Subcutaneous abdominal adipose tissue (tissue), 5 donors: Measurements from ENCODE around the gene SCAMP3.
"Not testable (repeated sequence)": the region's sequence is repeated elsewhere in the genome, so short reads cannot be mapped to it uniquely, and the experiment has no call there.

Source experiments
- H3K27ac ChIP-seq: one replicate; pipeline ENCODE4 v1.7.0; 2013; ENCODE audit warnings: low read depth, mild to moderate bottlenecking, inconsistent platforms, low read length, moderate library complexity
- H3K27me3 ChIP-seq, 5 donors: one replicate each; pipeline ENCODE4 v1.7.0; 2013; ENCODE audit warnings: low read length in 5 of 5, inconsistent platforms in 1 of 5; ENCODE audit not compliant: control insufficient read depth in 5 of 5, insufficient read depth in 4 of 5
- H3K36me3 ChIP-seq, 5 donors: one replicate each; pipeline ENCODE4 v1.7.0; 2013; ENCODE audit warnings: low read length in 5 of 5; ENCODE audit not compliant: control insufficient read depth in 5 of 5, insufficient read depth in 5 of 5
- H3K4me1 ChIP-seq, 5 donors: one replicate each; pipeline ENCODE4 v1.7.0; 2013; ENCODE audit warnings: low read length in 5 of 5, mild to moderate bottlenecking in 3 of 5, moderate library complexity in 1 of 5; ENCODE audit not compliant: control insufficient read depth in 5 of 5, insufficient read depth in 5 of 5
- H3K4me3 ChIP-seq, 5 donors: one replicate each; pipeline ENCODE4 v1.7.0; 2013; ENCODE audit warnings: low read length in 5 of 5, low read depth in 1 of 5
- H3K9ac ChIP-seq, 5 donors: one replicate each; pipeline ENCODE4 v1.7.0; 2013; ENCODE audit warnings: low read length in 5 of 5, mild to moderate bottlenecking in 4 of 5, moderate library complexity in 3 of 5
- H3K9me3 ChIP-seq, 5 donors: one replicate each; pipeline ENCODE4 v1.7.0; 2013; ENCODE audit warnings: low read length in 5 of 5; ENCODE audit not compliant: control insufficient read depth in 5 of 5
- donor health status: healthy.
- donor health status: healthy.
- donor health status: healthy.
- donor health status: healthy.
- donor health status: healthy.

SCAMP3 gene

GRCh38 chr1:155300024-155300423 lies 37.9 kb upstream of the SCAMP3 start:
- Histone ChIP-seq H3K9me3 (no peaks in the 10 kb centered on the region), H3K4me3 (no peak overlapping the region), H3K4me1 (peaks cover 0 to 7% (median 5%) of the 10 kb centered on the region in 5 donors), H3K9ac (no peak overlapping the region), H3K27ac (no peak overlapping the region), H3K36me3 (no peaks in the 10 kb centered on the region), H3K27me3 (peaks cover 10 to 23% (median 18%) of the 10 kb centered on the region in 5 donors)

- no peak overlapping the region for H3K27ac ChIP-seq
- no peaks in the 10 kb centered on the region for H3K36me3 ChIP-seq
- H3K4me3 ChIP-seq, result no peak overlapping the region
- peaks cover 24 to 41% (median 30%) of the 10 kb centered on the region in 5 donors for H3K27me3 ChIP-seq
- no peaks in the 10 kb centered on the region for H3K9me3 ChIP-seq
- peaks cover 0 to 11% (median 9%) of the 10 kb centered on the region in 5 donors for H3K4me1 ChIP-seq
- no peak overlapping the region for H3K9ac ChIP-seq
Measured at GRCh38 chr1:155297384-155297783, 35.2 kb upstream of the SCAMP3 start.

DNA sequence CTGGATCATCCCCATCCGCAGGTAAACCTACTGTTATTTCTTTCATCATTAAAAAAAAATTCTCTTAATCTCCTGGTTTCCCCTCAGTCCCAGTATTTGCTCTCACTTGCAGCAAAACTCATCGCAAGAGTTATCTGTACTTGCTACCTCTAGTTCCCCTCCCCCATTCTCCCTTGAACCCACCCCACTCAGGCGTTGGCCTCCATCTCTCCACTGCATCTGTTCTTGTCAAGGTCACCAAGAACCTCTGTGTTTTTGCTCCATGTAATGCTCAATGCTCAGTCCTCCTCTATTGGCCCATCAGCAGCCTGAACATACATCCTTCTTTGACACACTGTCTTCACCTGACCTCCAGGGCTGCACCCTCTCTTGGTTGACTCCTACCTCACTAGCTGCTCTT lies 34.5 kb upstream of the SCAMP3 start:
- H3K4me3 ChIP-seq, result no peak overlapping the region
- H3K27me3 ChIP-seq, result peaks cover 24 to 44% (median 30%) of the 10 kb centered on the region in 5 donors
- H3K9me3 ChIP-seq, result no peaks in the 10 kb centered on the region
- H3K4me1 ChIP-seq, result peaks cover 0 to 11% (median 9%) of the 10 kb centered on the region in 5 donors
- H3K36me3 ChIP-seq, result no peaks in the 10 kb centered on the region
- no peak overlapping the region for H3K27ac ChIP-seq
- H3K9ac ChIP-seq, result no peak overlapping the region

DNA sequence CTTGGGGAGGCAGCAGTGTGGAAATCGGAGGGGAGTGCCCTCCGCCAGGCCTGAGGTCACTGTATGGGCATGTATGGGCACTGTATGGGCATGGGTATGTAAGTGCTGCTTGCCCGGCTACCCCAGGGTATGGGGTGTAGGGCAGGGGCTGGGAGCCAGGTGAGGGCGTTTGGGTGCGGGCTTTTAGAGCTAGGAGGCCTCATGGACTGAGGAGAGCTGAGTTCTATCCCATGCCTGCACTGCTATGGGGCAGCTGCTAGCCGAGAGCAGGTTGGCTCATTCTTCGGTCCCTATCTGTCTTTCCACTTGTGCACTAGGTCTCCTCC lies 33.7 kb upstream of the SCAMP3 start:
- Histone ChIP-seq H3K27ac (no peak overlapping the region), H3K9me3 (no peaks in the 10 kb centered on the region), H3K27me3 (peaks cover 24 to 48% (median 30%) of the 10 kb centered on the region in 5 donors), H3K4me1 (peaks cover 0 to 11% (median 9%) of the 10 kb centered on the region in 5 donors), H3K36me3 (no peaks in the 10 kb centered on the region), H3K9ac (no peak overlapping the region), H3K4me3 (no peak overlapping the region)

- H3K9me3 ChIP-seq, result no peaks in the 10 kb centered on the region
- no peaks in the 10 kb centered on the region for H3K36me3 ChIP-seq
- H3K9ac ChIP-seq, result no peak overlapping the region
- peak overlapping the region in 1 of 5 donors; percentile 6 for H3K4me3 ChIP-seq
- H3K27me3 ChIP-seq, result peaks cover 24 to 48% (median 30%) of the 10 kb centered on the region in 5 donors
- peaks cover 0 to 11% (median 9%) of the 10 kb centered on the region in 5 donors for H3K4me1 ChIP-seq
- no peak overlapping the region for H3K27ac ChIP-seq
Measured at GRCh38 chr1:155295183-155295941, 33.2 kb upstream of the SCAMP3 start.

- Histone ChIP-seq H3K4me1 (peaks cover 0 to 11% (median 9%) of the 10 kb centered on the region in 5 donors), H3K36me3 (no peaks in the 10 kb centered on the region), H3K27ac (no peak overlapping the region), H3K9me3 (no peaks in the 10 kb centered on the region), H3K27me3 (peaks cover 24 to 48% (median 30%) of the 10 kb centered on the region in 5 donors), H3K4me3 (no peak overlapping the region), H3K9ac (no peak overlapping the region)
Measured at GRCh38 chr1:155294520-155295182, 32.5 kb upstream of the SCAMP3 start.

DNA sequence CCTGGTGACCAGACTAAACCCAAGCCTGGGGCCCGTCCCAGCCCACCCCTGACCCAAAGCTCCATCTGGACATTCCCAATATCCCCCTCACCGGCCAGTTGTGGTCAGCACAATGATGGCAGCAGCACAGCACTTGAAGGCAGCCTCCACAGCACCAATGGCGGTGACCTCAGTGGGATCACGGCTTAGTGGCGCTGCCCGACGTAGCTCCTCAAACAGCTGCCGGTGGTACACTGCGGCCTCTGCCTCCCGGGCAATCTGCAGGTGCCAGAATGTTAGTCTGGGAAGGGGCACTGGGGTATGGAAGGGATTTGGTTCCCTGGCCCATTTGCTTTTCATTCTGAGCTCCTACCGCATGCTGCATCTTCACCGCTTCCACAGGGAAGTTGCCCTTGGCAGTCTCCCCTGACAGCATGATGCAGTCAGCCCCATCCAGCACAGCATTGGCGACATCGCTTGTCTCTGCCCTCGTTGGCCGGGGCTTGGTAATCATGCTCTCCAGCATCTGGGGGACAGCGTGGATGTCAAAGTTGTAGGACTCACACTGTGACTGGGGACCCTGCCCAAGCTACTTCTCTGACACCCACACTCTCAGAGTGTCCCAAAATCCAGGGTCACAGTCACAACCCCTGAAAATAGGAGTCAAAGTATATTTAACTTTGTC lies 31.1 kb upstream of the SCAMP3 start:
- no peak overlapping the region for H3K27ac ChIP-seq
- H3K4me1 ChIP-seq, result peaks cover 0 to 11% (median 9%) of the 10 kb centered on the region in 5 donors
- H3K27me3 ChIP-seq, result peaks cover 24 to 48% (median 30%) of the 10 kb centered on the region in 5 donors
- no peaks in the 10 kb centered on the region for H3K9me3 ChIP-seq
- peaks cover 0 to 3% (median 0%) of the 10 kb centered on the region in 5 donors for H3K36me3 ChIP-seq
- no peak overlapping the region for H3K4me3 ChIP-seq
- H3K9ac ChIP-seq, result no peak overlapping the region

DNA sequence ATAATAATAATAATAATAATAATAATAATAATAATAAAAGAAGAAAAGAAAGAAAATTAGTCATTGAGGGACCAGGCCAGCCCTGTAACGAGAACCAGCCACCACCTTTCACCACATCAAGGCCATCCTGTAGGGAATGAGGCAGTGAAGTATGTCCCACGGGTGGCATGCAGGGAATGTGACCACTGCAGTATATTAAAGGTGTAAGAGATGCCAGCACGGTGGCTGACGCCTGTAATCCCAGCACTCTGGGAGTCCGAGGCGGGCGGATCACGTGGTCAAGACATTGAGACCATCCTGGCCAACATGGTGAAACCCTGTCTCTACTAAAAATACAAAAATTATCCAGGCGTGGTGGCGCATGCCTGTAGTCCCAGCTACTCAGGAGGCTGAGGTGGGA lies 28.8 kb upstream of the SCAMP3 start:
- not testable (repeated sequence) for H3K9ac ChIP-seq

GRCh38 chr1:155287987-155288543 lies 25.9 kb upstream of the SCAMP3 start:
- Histone ChIP-seq H3K27me3 (peaks cover 0 to 7% (median under 1%) of the 10 kb centered on the region in 5 donors), H3K27ac (no peak overlapping the region), H3K36me3 (peaks cover 0 to 10% (median 0%) of the 10 kb centered on the region in 5 donors), H3K4me1 (no peaks in the 10 kb centered on the region), H3K9me3 (no peaks in the 10 kb centered on the region), H3K4me3 (no peak overlapping the region), H3K9ac (no peak overlapping the region)

More for the DNA sequence above, 28.8 kb upstream of the SCAMP3 start:
- not testable (repeated sequence) for H3K9me3 ChIP-seq, H3K36me3 ChIP-seq, H3K4me3 ChIP-seq, H3K27ac ChIP-seq
- H3K4me1 ChIP-seq, result peaks cover 0 to 11% (median 9%) of the 10 kb centered on the region in 5 donors
- H3K27me3 ChIP-seq, result peaks cover 19 to 34% (median 23%) of the 10 kb centered on the region in 5 donors
